ENCODE results near the gene ORAI2.

The ORAI2 gene

GRCh38 chr7:102413091-102413490 is 20.3 kb upstream of the ORAI2 start:
- TF ChIP-seq, protein P1, sequence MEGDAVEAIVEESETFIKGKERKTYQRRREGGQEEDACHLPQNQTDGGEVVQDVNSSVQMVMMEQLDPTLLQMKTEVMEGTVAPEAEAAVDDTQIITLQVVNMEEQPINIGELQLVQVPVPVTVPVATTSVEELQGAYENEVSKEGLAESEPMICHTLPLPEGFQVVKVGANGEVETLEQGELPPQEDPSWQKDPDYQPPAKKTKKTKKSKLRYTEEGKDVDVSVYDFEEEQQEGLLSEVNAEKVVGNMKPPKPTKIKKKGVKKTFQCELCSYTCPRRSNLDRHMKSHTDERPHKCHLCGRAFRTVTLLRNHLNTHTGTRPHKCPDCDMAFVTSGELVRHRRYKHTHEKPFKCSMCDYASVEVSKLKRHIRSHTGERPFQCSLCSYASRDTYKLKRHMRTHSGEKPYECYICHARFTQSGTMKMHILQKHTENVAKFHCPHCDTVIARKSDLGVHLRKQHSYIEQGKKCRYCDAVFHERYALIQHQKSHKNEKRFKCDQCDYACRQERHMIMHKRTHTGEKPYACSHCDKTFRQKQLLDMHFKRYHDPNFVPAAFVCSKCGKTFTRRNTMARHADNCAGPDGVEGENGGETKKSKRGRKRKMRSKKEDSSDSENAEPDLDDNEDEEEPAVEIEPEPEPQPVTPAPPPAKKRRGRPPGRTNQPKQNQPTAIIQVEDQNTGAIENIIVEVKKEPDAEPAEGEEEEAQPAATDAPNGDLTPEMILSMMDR (IDR thresholded peaks at IDR 0.05; ENCODE audit: low read depth, low read length), result no peak

GRCh38 chr7:102413611-102414010 is 19.8 kb upstream of the ORAI2 start:
- no peak overlapping the region for H3K4me3 ChIP-seq (replicated peaks in 1 of 2; ENCODE audit: low read depth in 2 of 2, low read length in 2 of 2)
- TF ChIP-seq, protein P1 (IDR thresholded peaks at IDR 0.05; ENCODE audit: low read depth, low read length), result no peak
- DNase-seq (ENCODE audit: low read depth in 2 of 2), result no peak

More at GRCh38 chr7:102413091-102413490, 20.3 kb upstream of the ORAI2 start:
- no peak overlapping the region for H3K4me3 ChIP-seq (replicated peaks in 1 of 2; ENCODE audit: low read depth in 2 of 2, low read length in 2 of 2)
- DNase-seq (ENCODE audit: low read depth in 2 of 2), result no peak

GRCh38 chr7:102415685-102416225 is 17.6 kb upstream of the ORAI2 start:
- DNase-seq (ENCODE audit: low read depth in 2 of 2), result no peak

DNA sequence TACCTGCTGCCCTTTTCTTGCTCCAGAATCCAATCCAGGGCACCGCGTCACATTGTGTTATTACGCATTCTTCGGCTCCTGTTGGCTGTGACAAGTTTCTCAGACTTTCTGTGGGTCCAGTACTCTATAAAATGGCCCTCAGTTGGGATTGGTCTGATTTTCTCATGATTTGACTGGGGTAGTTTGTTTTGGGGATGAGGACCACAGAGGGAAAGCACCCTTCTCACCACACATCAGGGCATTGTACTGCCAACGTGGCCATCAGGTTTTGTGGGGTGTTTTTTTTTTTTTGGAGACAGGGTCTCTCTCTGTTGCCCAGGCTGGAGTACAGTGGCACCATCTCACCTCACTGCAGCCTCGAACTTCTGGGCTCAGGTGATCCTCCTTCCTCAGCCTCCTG is 17.0 kb upstream of the ORAI2 start:
- DNase-seq (ENCODE audit: low read depth in 2 of 2), result no peak
- TF ChIP-seq, protein P1 (IDR thresholded peaks at IDR 0.05; ENCODE audit: low read depth, low read length), result no peak
- no peak overlapping the region for H3K4me3 ChIP-seq (replicated peaks in 1 of 2; ENCODE audit: low read depth in 2 of 2, low read length in 2 of 2)

More at GRCh38 chr7:102415685-102416225, 17.6 kb upstream of the ORAI2 start:
- TF ChIP-seq, protein P1 (IDR thresholded peaks at IDR 0.05; ENCODE audit: low read depth, low read length), result no peak
- H3K4me3 ChIP-seq (replicated peaks in 1 of 2; ENCODE audit: low read depth in 2 of 2, low read length in 2 of 2), result no peak overlapping the region

DNA sequence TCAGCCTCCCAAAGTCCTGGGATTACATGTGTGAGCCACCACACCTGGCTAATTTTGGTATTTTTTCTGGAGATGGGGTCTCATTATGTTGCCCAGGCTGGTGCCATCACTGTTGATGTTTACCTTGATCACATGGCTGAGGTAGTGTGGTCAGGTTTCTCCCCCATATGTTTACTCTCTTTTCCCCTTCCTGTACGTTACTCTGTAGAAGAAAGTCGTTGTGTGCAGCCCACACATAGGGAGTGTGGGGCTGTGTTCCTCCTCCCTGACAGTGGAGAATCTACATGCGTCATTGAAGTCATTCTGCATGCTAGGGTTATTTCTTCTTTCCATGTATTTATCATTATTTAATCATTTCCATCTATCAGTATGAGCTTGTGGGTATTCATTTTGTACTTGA is 16.3 kb upstream of the ORAI2 start:
- DNase-seq (ENCODE audit: low read depth in 2 of 2), result no peak
- H3K4me3 ChIP-seq (replicated peaks in 1 of 2; ENCODE audit: low read depth in 2 of 2, low read length in 2 of 2), result no peak overlapping the region
- TF ChIP-seq, protein P1 (IDR thresholded peaks at IDR 0.05; ENCODE audit: low read depth, low read length), result no peak

DNA sequence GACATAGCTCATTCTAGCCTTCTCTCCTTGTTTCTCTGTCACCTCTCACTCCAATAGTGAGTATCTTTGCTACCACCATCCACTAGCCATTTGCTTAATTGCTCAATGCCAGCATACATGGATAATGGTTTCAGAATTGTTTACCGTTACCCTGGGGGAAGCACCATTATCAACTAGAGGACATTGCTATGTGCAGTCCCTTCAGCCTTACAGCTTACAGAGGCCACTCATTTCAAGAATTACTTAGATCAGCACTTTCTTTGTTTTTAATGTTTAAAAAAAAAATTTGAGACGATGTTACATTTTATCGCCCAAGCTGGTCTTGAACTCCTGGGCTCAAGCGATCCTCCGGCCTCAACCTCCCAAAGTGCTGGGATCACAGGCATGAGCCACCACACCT is 14.8 kb upstream of the ORAI2 start:
- DNase-seq (ENCODE audit: low read depth in 2 of 2), result no peak
- TF ChIP-seq, protein P1 (IDR thresholded peaks at IDR 0.05; ENCODE audit: low read depth, low read length), result no peak
- H3K4me3 ChIP-seq (replicated peaks in 1 of 2; ENCODE audit: low read depth in 2 of 2, low read length in 2 of 2), result no peak overlapping the region

- H3K4me3 ChIP-seq (replicated peaks in 1 of 2; ENCODE audit: low read depth in 2 of 2, low read length in 2 of 2), result no peak overlapping the region
- TF ChIP-seq, protein P1 (IDR thresholded peaks at IDR 0.05; ENCODE audit: low read depth, low read length), result no peak
- DNase-seq (ENCODE audit: low read depth in 2 of 2), result no peak
These were observed 11.6 kb upstream of the ORAI2 start for GRCh38 chr7:102421706-102422240.
